HG03135 (cell line): ENCODE measurements around the gene PIK3R1.
A peak's percentile ranks its signal among the peaks of the same experiment; 100 is the strongest.

Source experiments
- ATAC-seq: cut with Tn5 transposase; IDR thresholded peaks from one replicate; pipeline ENCODE4 v1.9.1; 2021; ENCODE audit warnings: mild to moderate bottlenecking, moderate library complexity; ENCODE audit not compliant: unreplicated experiment

PIK3R1 gene

GRCh38 chr5:68290260-68290674, 74.7 kb downstream of the PIK3R1 start:
- ATAC-seq = no peak

GRCh38 chr5:68290847-68291246, 75.3 kb downstream of the PIK3R1 start:
- ATAC-seq = no peak

- ATAC-seq = no peak
Measured at GRCh38 chr5:68292316-68292715, 76.8 kb downstream of the PIK3R1 start.

GRCh38 chr5:68295772-68296171, 80.2 kb downstream of the PIK3R1 start:
- no peak for ATAC-seq

GRCh38 chr5:68296895-68297294, 81.3 kb downstream of the PIK3R1 start:
- ATAC-seq = no peak

GRCh38 chr5:68297656-68298055, 82.1 kb downstream of the PIK3R1 start:
- ATAC-seq = no peak

- no peak for ATAC-seq
Measured at GRCh38 chr5:68298479-68298878, 82.9 kb downstream of the PIK3R1 start.

- ATAC-seq = no peak
Measured at GRCh38 chr5:68299105-68299504, 83.5 kb downstream of the PIK3R1 start.

GRCh38 chr5:68299575-68299974, 84.0 kb downstream of the PIK3R1 start:
- no peak for ATAC-seq

- no peak for ATAC-seq
Measured at GRCh38 chr5:68303038-68303738, 87.6 kb downstream of the PIK3R1 start.

GRCh38 chr5:68303754-68304420, 88.3 kb downstream of the PIK3R1 start:
- ATAC-seq = no peak

- no peak for ATAC-seq
Measured at GRCh38 chr5:68304421-68305052, 89.0 kb downstream of the PIK3R1 start.

GRCh38 chr5:68305223-68305870, 89.8 kb downstream of the PIK3R1 start:
- ATAC-seq = no peak

GRCh38 chr5:68306361-68307014, 90.9 kb downstream of the PIK3R1 start:
- no peak for ATAC-seq

GRCh38 chr5:68313336-68313735, 97.8 kb downstream of the PIK3R1 start:
- no peak for ATAC-seq

- no peak for ATAC-seq
Measured at GRCh38 chr5:68314465-68314864, 98.9 kb downstream of the PIK3R1 start.

GRCh38 chr5:68315679-68316271, 100.2 kb downstream of the PIK3R1 start:
- ATAC-seq = peak; percentile 90

GRCh38 chr5:68316469-68316868, 100.9 kb downstream of the PIK3R1 start:
- no peak for ATAC-seq

GRCh38 chr5:68317646-68318045, 102.1 kb downstream of the PIK3R1 start:
- ATAC-seq = no peak

GRCh38 chr5:68318955-68319705, 103.6 kb downstream of the PIK3R1 start:
- no peak for ATAC-seq
